Body of pancreas (tissue), 4 donors: Measurements from ENCODE around the gene COL26A1.

Experiments used
- CTCF ChIP-seq, 7 experiments: fragments of 450-650 bp in 4 of 7; fragments of 200-600 bp in 3 of 7; sonication (generic) in 3 of 7; IDR thresholded peaks; one replicate each; pipeline ENCODE4 v1.5.1; 2016 to 2019; ENCODE audit warnings: antibody characterized with exemption in 7 of 7
- POLR2A ChIP-seq, 3 donors: fragments of 450-650 bp; IDR thresholded peaks; one replicate each; pipeline ENCODE4 v1.6.1; 2016; ENCODE audit warnings: antibody characterized with exemption in 3 of 3, mild to moderate bottlenecking in 2 of 3

GRCh38 chr7:101328159-101328558 lies 34.5 kb upstream of the COL26A1 start:
- TF ChIP-seq POLR2A (IDR thresholded peaks at IDR 0.05) (no peak), CTCF (IDR thresholded peaks at IDR 0.05) (no peak)
